ENCODE data around the gene TRAPPC8.

- no peak for TF ChIP-seq POLR2AphosphoS5 (IDR thresholded peaks at IDR 0.05; ENCODE audit: low read depth)
- TF ChIP-seq, protein P1, sequence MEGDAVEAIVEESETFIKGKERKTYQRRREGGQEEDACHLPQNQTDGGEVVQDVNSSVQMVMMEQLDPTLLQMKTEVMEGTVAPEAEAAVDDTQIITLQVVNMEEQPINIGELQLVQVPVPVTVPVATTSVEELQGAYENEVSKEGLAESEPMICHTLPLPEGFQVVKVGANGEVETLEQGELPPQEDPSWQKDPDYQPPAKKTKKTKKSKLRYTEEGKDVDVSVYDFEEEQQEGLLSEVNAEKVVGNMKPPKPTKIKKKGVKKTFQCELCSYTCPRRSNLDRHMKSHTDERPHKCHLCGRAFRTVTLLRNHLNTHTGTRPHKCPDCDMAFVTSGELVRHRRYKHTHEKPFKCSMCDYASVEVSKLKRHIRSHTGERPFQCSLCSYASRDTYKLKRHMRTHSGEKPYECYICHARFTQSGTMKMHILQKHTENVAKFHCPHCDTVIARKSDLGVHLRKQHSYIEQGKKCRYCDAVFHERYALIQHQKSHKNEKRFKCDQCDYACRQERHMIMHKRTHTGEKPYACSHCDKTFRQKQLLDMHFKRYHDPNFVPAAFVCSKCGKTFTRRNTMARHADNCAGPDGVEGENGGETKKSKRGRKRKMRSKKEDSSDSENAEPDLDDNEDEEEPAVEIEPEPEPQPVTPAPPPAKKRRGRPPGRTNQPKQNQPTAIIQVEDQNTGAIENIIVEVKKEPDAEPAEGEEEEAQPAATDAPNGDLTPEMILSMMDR (IDR thresholded peaks at IDR 0.05; ENCODE audit: insufficient read depth, low read length): no peak
- no peak for TF ChIP-seq REST (IDR thresholded peaks at IDR 0.05; ENCODE audit: insufficient replicate concordance, low read depth)
These were observed 51.4 kb downstream of the TRAPPC8 start for GRCh38 chr18:31891566-31891965.
